Activated naive CD8-positive, alpha-beta T cell (primary cell): ENCODE data around the gene WFS1.

Source experiments
- H3K27ac Mint-ChIP-seq: one replicate; pipeline ENCODE4 v1.8.0; 2021; ENCODE audit warnings: mixed read lengths
- H3K27me3 Mint-ChIP-seq: one replicate; pipeline ENCODE4 v1.8.0; 2021; ENCODE audit warnings: mixed read lengths
- H3K36me3 Mint-ChIP-seq: one replicate; pipeline ENCODE4 v1.8.0; 2021; ENCODE audit warnings: mixed read lengths
- H3K4me1 Mint-ChIP-seq: one replicate; pipeline ENCODE4 v1.8.0; 2021; ENCODE audit warnings: low read depth, mixed read lengths
- H3K4me3 Mint-ChIP-seq: one replicate; pipeline ENCODE4 v1.8.0; 2021; ENCODE audit warnings: mild to moderate bottlenecking, mixed read lengths
- H3K9me3 Mint-ChIP-seq: one replicate; pipeline ENCODE4 v1.8.0; 2021; ENCODE audit warnings: low read depth, mixed read lengths

The WFS1 gene

DNA sequence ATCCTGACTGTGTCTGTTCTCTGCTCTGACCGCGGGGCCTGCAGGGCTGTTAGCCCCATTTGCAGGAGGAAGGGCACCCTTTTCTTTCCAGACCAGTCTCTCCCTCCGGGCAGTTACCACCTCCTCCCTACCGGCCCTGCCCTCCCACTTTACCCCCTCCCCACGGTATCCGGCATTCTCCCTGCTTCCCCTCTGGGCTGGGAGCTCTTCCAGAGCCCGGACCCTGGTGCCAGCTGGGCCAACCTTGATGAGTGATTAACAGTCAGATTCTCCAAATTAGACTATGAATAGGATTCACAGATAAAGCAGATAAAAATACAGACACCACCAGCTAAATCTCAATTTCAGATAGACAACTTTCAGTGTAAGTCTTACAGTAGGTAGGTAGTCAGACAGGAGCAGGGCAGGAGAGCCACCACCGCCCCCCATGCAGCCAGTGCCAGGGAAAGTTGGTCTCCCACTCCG is 23.4 kb upstream of the WFS1 start:
- Mint-ChIP-seq H3K36me3 (peaks cover 3% of the 10 kb centered on the region), H3K27ac (no peak overlapping the region), H3K9me3 (no peaks in the 10 kb centered on the region), H3K4me3 (no peak overlapping the region), H3K27me3 (peaks cover 38% of the 10 kb centered on the region), H3K4me1 (peaks cover 4% of the 10 kb centered on the region)

DNA sequence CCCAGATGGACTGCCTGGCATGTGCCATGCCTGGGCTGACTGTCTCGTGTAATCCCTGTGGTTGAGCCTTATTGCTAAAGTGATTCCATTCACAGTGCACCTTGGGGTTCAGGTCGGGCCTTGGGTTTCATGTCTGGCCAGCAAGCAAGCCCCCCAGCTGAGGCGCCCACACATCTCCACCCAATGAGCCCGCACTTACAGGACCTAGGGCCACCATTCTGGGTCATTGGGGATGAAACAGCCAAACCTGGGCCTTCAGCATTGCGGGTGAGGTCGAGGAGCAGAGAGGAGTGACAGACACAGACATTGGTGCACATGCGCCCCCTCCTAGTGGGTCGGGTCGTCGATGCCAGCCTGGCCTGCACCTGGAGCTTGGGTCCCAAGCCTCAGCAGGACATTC is 21.3 kb upstream of the WFS1 start:
- Mint-ChIP-seq H3K36me3 (peaks cover 3% of the 10 kb centered on the region), H3K9me3 (no peaks in the 10 kb centered on the region), H3K4me1 (peaks cover 4% of the 10 kb centered on the region), H3K4me3 (no peak overlapping the region), H3K27me3 (peaks cover 36% of the 10 kb centered on the region), H3K27ac (no peak overlapping the region)

DNA sequence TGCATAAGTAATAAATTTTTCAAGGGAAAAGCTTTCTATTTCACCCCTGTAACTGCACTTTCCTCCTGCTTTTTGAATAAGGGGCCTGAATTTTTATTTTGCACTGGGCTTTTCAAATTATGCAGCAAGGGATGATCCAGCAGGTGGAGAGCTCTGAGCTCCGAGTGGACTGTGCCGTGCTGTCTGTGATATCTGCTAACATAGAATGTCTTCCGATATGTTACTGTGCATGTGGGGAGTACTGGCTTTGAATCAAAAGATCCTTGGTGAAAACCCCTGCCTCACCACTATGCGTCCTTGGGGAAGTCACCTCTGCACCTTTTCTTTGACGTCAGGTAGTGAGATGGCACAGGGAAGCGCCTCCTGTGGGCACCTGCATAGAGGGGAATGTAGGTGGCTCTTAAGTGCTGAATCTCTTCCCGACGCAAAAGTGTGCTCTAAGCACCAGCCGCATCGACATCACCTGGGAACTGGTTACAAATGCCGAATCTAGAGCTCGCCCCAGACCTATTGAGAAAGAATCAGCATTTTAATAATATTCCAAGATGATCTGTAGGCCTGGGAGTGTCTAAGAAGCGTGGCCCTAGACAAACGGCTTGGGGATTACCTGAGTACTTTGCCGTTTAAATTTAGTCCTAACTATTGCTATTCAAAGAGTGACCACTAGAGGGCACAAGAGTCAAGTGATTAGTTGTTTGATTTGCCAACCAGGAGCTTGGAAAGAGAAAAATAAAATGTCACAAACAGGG is 19.2 kb upstream of the WFS1 start:
- H3K27me3 Mint-ChIP-seq, result peaks cover 27% of the 10 kb centered on the region
- no peaks in the 10 kb centered on the region for H3K9me3 Mint-ChIP-seq
- no peak overlapping the region for H3K4me3 Mint-ChIP-seq
- no peaks in the 10 kb centered on the region for H3K36me3 Mint-ChIP-seq
- no peak overlapping the region for H3K27ac Mint-ChIP-seq
- no peaks in the 10 kb centered on the region for H3K4me1 Mint-ChIP-seq

DNA sequence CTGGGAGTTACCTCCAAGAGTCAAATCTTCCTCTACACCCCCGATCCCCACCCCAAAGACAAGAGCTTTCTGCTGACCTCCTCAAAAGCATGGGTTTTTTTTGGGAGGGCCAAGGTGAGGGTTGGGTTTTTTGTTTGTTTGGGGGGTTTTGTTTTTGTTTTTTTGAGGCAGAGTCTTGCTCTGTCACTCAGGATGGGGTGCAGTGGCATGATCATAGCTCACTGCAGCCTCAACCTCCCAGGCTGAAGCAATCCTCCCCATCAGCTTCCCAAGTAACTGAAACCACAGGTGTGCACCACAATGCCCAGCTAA is 18.7 kb upstream of the WFS1 start:
- Mint-ChIP-seq H3K27me3 (peaks cover 28% of the 10 kb centered on the region), H3K27ac (no peak overlapping the region), H3K4me1 (no peaks in the 10 kb centered on the region), H3K36me3 (no peaks in the 10 kb centered on the region), H3K9me3 (no peaks in the 10 kb centered on the region), H3K4me3 (no peak overlapping the region)

DNA sequence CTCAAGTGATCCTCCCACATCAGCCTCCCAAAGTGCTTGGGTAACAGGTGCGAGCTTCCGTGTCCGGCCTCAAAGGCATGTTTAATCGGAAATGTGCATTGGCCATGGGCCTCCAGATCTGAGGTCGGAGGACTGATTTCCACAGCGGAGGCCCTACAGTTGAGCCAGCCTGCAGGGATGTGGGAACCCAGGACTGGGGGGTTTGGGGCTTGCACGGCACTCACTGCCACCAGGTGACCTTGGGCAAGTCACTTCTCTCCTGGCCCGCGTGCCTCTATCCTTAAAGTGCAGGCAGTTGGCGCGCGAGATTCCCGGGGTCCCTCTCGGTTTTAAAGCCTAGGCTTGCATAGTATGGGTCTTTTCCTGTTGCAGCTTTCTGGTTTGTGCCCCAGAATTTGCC is 18.3 kb upstream of the WFS1 start:
- peaks cover 26% of the 10 kb centered on the region for H3K27me3 Mint-ChIP-seq

DNA sequence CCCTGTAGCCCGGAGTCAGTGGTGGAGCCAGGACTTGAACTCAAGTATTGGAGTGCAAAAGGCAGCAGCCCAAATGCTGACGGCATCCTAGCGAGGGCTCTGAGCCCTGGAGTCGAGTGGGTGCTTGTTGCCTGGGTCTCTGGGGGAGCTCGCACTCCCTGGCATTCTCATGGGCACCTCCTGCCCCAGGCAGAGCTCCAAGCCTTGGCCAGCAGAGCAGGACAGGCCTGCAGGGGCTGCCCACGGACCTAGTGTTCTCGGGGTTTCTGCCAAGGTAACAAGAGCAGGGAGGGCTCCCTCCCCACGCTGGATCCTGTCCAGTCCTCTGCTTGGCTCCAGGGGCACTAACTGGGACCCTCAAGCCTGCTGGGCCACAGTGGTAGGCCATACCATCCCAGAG is 17.6 kb upstream of the WFS1 start:
- H3K4me1 Mint-ChIP-seq, result peaks cover 1% of the 10 kb centered on the region
- no peak overlapping the region for H3K4me3 Mint-ChIP-seq
- H3K9me3 Mint-ChIP-seq, result no peaks in the 10 kb centered on the region
- H3K27me3 Mint-ChIP-seq, result peaks cover 24% of the 10 kb centered on the region
- H3K27ac Mint-ChIP-seq, result no peak overlapping the region
- H3K36me3 Mint-ChIP-seq, result no peaks in the 10 kb centered on the region

More for the DNA sequence above, 18.3 kb upstream of the WFS1 start:
- Mint-ChIP-seq H3K4me1 (no peaks in the 10 kb centered on the region), H3K36me3 (no peaks in the 10 kb centered on the region), H3K27ac (no peak overlapping the region), H3K9me3 (no peaks in the 10 kb centered on the region), H3K4me3 (no peak overlapping the region)

DNA sequence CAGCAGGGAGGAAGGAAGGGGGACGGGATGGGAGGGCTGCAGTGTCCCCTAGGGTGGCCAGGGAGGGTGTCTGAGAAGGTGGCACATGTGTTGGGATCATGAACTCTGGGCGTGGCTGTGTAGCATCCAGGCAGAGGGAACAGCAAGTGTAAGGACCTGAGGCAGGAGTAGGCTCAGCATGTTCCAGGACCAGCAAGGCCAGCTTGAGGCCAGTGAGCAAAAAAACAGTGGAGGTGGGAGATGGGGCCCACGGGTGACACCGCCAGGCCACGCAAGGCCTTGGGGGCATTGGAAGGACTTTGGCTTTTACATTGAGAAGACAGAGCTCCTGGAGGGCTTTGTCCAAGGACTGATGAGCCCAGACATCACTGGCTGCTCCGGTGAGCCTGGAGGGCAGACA is 16.5 kb upstream of the WFS1 start:
- no peak overlapping the region for H3K4me3 Mint-ChIP-seq
- H3K27ac Mint-ChIP-seq, result no peak overlapping the region
- no peaks in the 10 kb centered on the region for H3K36me3 Mint-ChIP-seq
- H3K27me3 Mint-ChIP-seq, result peaks cover 28% of the 10 kb centered on the region
- no peaks in the 10 kb centered on the region for H3K9me3 Mint-ChIP-seq
- peaks cover 4% of the 10 kb centered on the region for H3K4me1 Mint-ChIP-seq

DNA sequence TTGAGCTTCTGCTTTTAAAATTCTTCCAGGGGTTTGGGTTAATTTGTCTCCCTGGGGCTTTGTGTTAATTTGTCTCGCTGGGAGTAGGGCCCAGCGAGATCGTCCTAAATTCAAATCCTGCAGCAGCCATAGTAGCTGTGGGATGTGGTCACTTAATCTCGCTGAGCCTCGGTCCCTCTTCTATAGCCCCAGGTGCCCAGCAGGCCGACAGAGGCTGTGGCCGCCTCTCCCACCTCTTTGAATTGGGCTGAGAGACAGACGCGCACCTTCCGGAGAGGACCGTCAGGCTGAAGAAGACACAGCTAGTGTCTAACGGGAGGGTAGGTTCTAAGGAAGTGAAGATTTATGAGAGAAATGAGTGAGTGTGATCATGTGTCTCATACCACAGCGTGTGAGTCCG is 15.7 kb upstream of the WFS1 start:
- Mint-ChIP-seq H3K27ac (no peak overlapping the region), H3K4me1 (peaks cover 4% of the 10 kb centered on the region), H3K9me3 (no peaks in the 10 kb centered on the region), H3K27me3 (peaks cover 21% of the 10 kb centered on the region), H3K36me3 (no peaks in the 10 kb centered on the region), H3K4me3 (no peak overlapping the region)

DNA sequence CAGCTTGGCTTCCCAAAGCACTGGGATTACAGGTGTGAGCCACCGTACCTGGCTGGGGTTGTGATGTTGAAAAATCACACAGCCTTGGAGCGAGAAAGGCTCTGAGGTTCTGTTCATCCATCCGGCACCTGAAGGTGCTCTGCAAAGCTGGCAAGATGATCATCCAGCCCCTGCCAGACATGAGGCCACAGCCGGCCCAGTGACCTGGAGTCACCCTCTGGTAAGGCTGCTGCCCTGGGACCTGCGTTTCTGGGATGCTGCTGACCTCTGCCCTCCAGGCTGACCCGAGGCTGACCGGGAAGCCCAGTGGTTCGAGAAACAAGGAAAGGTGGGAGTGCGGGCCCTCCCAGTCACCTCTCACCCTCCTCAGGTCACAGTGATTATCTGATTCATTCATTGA is 13.5 kb upstream of the WFS1 start:
- Mint-ChIP-seq H3K4me3 (no peak overlapping the region), H3K27ac (no peak overlapping the region), H3K9me3 (no peaks in the 10 kb centered on the region), H3K4me1 (peaks cover 4% of the 10 kb centered on the region), H3K27me3 (peaks cover 18% of the 10 kb centered on the region), H3K36me3 (no peaks in the 10 kb centered on the region)

DNA sequence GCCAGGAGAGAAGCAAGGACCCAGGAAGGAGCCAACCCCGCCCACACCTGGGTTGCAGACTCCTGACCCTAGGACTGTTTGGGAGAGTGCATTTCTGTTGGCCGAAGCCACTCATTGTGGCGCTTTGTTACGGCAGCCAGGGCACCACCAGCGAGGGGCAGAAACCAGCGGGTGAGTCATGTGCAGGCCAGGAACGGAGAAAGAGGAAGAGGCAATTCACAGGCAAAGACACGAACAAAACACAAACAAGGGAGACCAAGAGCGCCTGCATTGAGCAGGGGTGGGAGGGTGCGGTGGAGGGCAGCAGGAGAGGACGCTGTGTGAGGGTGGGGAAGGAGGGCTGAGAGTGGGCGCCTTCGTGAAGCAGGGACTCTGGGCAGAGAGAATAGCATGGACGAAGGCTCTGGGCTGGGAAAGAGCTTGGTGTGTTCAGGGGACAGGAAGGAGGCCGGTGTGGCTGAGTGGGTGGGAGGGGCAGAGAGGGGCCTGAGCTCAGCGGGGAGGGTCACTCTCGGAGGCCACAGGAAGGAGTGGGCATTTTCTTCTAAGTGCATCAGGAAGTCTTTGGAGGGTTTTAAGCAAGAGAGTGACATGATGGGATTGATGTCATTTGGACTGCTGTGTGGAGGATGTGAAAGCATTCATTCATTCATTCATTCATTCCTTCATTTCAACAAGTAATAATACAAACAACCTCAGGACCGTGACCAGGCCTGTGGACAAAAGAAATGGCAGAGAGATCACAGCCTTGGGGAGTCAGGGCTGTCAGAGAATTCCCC is 12.2 kb upstream of the WFS1 start:
- Mint-ChIP-seq H3K4me3 (no peak overlapping the region), H3K9me3 (no peaks in the 10 kb centered on the region), H3K36me3 (no peaks in the 10 kb centered on the region), H3K4me1 (peaks cover 4% of the 10 kb centered on the region), H3K27me3 (peaks cover 18% of the 10 kb centered on the region), H3K27ac (no peak overlapping the region)

DNA sequence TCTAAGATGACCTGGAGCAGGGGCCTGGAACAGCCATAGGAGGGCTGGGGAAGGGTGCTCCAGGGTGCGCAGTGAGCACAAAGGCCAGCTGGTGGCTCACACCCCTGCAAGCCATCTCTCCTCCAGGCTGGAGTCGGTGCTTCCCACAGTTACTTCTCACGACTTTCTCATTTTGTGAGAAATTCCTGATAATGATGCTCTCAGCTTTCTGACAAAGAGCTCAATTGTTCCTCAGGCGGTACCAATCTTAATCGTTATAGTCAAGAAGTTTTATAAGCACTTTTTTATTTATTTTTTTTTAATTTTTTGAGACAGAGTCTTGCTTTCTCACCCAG is 11.7 kb upstream of the WFS1 start:
- no peaks in the 10 kb centered on the region for H3K36me3 Mint-ChIP-seq
- peaks cover 18% of the 10 kb centered on the region for H3K27me3 Mint-ChIP-seq
- H3K27ac Mint-ChIP-seq, result no peak overlapping the region
- no peak overlapping the region for H3K4me3 Mint-ChIP-seq
- no peaks in the 10 kb centered on the region for H3K9me3 Mint-ChIP-seq
- H3K4me1 Mint-ChIP-seq, result peaks cover 4% of the 10 kb centered on the region

DNA sequence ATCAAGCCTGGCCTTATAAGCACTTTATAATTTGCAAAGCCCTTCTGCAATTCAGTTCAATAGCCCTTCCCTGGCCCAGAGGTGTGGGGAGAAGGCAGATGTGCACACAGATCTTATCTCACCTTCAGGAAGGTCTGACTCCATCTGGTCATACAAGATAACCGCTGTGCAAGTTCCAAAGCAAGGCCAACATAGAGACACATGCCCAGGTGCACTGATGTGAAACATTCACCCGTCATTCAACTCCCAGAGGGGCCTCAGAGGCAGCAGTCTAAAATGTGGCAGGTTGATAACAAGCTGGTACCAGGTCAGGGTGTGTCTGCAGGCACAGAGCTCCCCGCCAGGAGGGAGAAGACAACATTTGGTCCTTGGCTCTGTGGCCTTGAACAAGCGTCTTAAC is 10.9 kb upstream of the WFS1 start:
- H3K27me3 Mint-ChIP-seq, result peaks cover 18% of the 10 kb centered on the region
- no peaks in the 10 kb centered on the region for H3K9me3 Mint-ChIP-seq
- no peaks in the 10 kb centered on the region for H3K36me3 Mint-ChIP-seq
- peaks cover 4% of the 10 kb centered on the region for H3K4me1 Mint-ChIP-seq
- no peak overlapping the region for H3K4me3 Mint-ChIP-seq
- no peak overlapping the region for H3K27ac Mint-ChIP-seq

DNA sequence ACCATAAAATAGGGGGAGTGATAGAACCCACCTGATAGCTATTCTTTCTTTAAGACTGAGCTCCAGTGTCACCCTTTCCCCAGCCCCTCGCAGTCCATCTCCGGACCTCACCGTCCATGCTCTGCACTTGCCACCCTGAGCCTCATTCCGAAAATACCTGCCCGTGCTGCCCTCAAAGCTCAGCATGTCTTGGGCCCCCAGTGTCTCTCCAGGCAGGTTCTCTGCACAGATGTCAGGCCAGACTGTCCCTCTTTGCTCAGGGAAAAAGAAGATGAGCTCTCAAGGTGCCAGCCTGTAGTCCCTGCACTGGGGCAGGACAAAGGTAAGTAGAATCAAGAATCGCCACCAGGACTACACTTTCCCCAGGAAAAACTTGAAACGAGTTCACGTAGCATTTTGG is 9.8 kb upstream of the WFS1 start:
- peaks cover 4% of the 10 kb centered on the region for H3K4me1 Mint-ChIP-seq
- H3K36me3 Mint-ChIP-seq, result no peaks in the 10 kb centered on the region
- H3K27ac Mint-ChIP-seq, result no peak overlapping the region
- H3K27me3 Mint-ChIP-seq, result peaks cover 15% of the 10 kb centered on the region
- no peak overlapping the region for H3K4me3 Mint-ChIP-seq
- no peaks in the 10 kb centered on the region for H3K9me3 Mint-ChIP-seq

DNA sequence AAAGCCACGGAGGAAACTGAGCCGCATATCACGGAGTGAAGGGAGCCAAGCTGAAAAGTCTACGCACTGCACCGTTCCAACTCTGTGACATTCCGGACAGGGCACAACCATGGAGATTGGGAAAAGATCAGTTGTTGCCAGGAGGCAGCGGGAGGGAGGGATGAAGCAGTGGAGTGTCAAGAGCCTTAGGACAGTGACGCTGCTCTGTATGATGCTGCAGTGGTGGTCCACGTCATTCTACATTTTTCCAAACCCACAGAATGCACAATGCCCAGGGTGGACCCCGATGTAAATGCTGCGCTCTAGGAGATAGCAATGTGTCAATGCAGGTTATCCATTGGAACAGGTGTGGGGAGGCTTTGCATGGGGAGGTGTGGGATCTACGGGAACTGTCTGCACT is 7.5 kb upstream of the WFS1 start:
- Mint-ChIP-seq H3K4me3 (no peak overlapping the region), H3K27ac (no peak overlapping the region), H3K27me3 (peaks cover 9% of the 10 kb centered on the region), H3K4me1 (peaks cover 3% of the 10 kb centered on the region), H3K9me3 (no peaks in the 10 kb centered on the region), H3K36me3 (no peaks in the 10 kb centered on the region)

DNA sequence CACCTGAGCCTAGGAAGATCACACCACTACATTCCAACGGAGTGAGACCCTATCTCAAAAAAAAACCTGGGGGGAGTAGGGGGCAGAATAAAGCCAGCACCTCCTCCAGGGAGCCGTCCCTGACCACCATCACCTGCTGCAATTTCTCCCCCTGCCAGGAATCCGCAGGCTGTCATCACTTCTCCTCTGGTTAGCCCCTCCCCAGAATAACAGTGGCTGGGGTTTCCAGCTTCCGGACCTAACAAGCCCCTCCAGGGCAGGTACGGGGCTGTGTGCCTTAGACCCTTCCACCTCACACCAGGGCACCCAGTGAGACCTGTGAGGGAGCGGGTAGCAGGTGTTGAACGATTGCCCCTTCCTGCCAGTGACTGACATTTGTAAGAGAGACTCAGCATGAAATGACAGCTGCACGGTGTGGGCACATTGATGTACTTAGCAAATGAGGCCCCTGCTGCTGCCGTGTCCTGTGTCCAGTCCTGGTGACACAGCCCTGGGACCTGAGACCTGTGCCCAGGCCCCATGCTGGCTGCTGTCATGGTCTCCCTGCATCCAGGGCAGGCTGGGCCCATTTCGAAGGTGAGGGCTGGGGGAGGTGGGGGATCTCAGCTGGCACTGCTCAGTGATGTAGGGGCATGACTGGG is 6.7 kb upstream of the WFS1 start:
- Mint-ChIP-seq H3K4me3 (no peak overlapping the region), H3K27ac (no peak overlapping the region), H3K36me3 (no peaks in the 10 kb centered on the region), H3K27me3 (peaks cover under 1% of the 10 kb centered on the region), H3K9me3 (no peaks in the 10 kb centered on the region), H3K4me1 (peaks cover 2% of the 10 kb centered on the region)
